ENCODE data around the gene STIM1. TPM values are rescaled to one million over a fixed set of nuclear protein-coding genes. Genes with fewer than 3 reads are reported as not detected.
A peak's percentile ranks its signal among the peaks of the same experiment; 100 is the strongest.

Gene STIM1
- total RNA-seq, 2 donors from 2014 or later: 64.7 to 65.4 TPM

- no peak for ATAC-seq
- intact Hi-C loops (cut with DNase I, micrococcal nuclease): no loop called here
Observed at GRCh38 chr11:3901249-3902025, 46.0 kb downstream of the STIM1 start.

DNA sequence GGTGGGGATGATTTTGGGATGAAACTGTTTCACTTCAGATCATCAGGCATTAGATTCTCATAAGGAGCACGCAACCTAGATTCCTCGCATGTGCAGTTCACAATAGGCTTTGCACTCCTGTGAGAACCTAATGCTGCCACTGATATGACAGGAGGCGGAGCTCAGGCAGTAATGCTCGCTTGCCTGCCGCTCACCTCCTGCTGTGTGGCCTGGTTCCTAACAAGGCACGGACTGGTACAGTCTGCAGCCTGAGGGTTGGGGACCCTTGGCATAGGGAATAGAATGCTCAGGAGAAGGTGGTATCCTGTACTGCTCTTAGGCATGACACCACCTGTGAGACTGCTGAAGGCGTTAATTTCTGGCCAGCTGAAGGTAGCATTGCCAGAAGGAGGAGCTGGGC lies 47.0 kb downstream of the STIM1 start:
- ATAC-seq (no peak), DNase-seq (no peak)
- intact Hi-C loops (cut with DNase I, micrococcal nuclease): no loop called here

More at GRCh38 chr11:3901249-3902025, 46.0 kb downstream of the STIM1 start:
- DNase-seq: no peak

- ATAC-seq (peak; percentile 58), DNase-seq (no peak)
Observed at GRCh38 chr11:3903207-3903896, 47.9 kb downstream of the STIM1 start.

DNA sequence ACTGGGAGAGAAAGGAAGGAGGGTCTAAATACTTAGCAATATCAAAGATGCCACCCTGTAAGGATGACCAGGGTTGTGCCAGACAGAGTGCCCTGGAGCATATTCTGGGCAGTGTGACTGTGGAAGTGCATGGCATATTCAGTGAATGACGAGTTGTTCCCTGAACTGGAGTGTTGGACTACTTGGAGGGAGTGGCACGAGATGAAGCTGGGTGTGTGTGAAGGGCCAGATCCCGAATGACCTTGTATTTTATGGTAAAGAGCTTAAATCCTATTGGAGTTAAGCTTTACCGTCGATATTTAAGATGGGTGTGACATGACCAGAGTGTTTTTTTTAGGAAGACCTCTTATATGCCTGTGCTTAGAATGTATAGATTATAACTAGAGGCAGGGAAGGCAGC lies 48.8 kb downstream of the STIM1 start:
- DNase-seq: peak; percentile 37 to 53
- intact Hi-C loops (cut with DNase I, micrococcal nuclease): no loop called here
- ATAC-seq: peak; percentile 91

More at GRCh38 chr11:3903207-3903896, 47.9 kb downstream of the STIM1 start:
- intact Hi-C loops (cut with DNase I, micrococcal nuclease): no loop called here

DNA sequence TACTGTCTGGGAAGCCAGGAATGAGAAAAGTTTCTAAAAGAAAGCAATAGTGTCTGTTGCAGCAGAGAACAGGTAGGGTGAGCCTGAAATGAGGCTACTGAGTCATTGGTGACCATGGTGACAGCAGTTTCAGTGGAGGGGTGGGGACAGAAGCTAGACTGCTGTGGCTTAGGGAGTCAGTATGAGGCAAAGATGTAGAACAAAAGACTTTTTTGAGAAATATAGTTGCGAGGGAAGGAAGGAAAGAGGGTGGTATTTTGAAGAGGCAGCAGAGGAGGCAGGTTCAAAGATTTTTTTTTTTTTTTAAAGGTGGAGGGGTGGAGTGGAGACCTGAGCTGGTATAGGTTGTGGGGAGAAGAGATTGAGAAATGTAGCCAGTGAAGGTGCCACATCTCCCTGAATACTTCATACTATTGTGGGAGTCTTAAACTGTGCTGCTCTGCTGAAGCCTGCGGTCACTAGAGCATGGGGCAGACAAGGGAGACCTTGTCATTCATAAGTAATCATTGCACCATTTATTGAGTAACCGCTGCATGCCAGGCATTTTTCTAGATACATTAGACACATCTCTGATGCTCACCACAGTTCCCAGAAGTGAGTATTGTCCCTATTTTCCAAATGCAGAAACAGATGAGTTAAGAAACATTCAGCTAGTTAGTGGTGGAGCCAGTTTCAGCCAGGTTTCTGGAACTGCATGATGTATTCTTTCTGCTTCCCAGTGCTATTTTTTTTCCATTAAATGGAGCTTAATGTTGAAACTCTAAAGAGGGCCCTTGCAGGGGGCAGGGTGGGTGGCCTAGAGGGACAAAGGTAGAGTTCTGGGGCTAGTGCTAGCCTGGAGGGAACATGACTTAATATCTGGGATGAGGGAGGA lies 49.9 kb downstream of the STIM1 start:
- ATAC-seq (peak; percentile 77), DNase-seq (no peak)
- intact Hi-C loops (cut with DNase I, micrococcal nuclease): no loop called here

GRCh38 chr11:3906166-3906565 lies 50.7 kb downstream of the STIM1 start:
- intact Hi-C loops (cut with DNase I, micrococcal nuclease): no loop called here
- no peak for DNase-seq
- no peak for ATAC-seq

GRCh38 chr11:3907590-3907989 lies 52.1 kb downstream of the STIM1 start:
- intact Hi-C loops (cut with DNase I, micrococcal nuclease): no loop called here

GRCh38 chr11:3909901-3910300 lies 54.4 kb downstream of the STIM1 start:
- DNase-seq: no peak
- no peak for ATAC-seq
- intact Hi-C loops (cut with DNase I, micrococcal nuclease): no loop called here

More at GRCh38 chr11:3907590-3907989, 52.1 kb downstream of the STIM1 start:
- DNase-seq (no peak), ATAC-seq (no peak)

GRCh38 chr11:3911908-3912505 lies 56.5 kb downstream of the STIM1 start:
- DNase-seq: no peak
- intact Hi-C loops (cut with DNase I, micrococcal nuclease): no loop called here
- ATAC-seq: no peak

DNA sequence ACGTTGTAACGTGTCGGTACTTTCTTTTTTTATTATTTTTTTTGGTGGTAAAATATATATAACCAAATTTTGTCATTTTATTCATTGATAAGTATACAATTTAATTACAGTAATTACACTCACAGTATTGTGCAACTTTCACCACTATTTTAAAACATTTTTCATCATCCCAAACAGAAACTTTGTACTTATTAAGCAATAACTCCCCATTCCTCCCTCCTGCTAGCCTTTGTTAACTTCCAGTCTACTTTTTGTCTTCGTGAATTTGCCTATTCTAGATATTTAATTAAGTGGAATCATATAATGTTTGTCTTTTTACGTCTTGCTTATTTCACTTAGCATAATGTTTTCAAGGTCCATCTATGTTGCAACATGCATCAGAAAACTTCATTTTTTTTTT lies 58.5 kb downstream of the STIM1 start:
- intact Hi-C loops (cut with DNase I, micrococcal nuclease): no loop called here
- ATAC-seq (no peak), DNase-seq (no peak)

DNA sequence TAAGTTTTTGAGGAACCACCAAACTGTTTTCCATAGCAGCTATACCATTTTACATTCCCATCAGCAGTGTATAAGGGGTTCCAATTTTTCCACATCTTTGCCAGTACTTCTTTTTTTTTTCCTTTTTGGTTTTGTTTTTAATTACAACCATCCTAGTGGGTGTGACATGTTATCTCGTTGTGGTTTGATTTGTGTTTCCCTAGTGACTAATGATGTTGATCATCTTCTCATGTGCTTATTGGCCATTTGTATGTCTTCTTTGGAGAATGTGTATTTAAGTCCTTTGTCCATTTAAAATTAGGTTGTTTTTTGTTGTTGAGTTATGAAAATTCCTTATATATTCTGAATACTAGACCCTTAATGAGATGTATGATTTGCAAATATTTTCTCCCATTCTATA lies 59.3 kb downstream of the STIM1 start:
- ATAC-seq: no peak

GRCh38 chr11:3916962-3917361 lies 61.5 kb downstream of the STIM1 start:
- peak; percentile 75 for ATAC-seq
- intact Hi-C loops (cut with DNase I, micrococcal nuclease): no loop called here
- peak; percentile 35 to 39 for DNase-seq

More for the DNA sequence above, 59.3 kb downstream of the STIM1 start:
- no peak for DNase-seq
- intact Hi-C loops (cut with DNase I, micrococcal nuclease): no loop called here

DNA sequence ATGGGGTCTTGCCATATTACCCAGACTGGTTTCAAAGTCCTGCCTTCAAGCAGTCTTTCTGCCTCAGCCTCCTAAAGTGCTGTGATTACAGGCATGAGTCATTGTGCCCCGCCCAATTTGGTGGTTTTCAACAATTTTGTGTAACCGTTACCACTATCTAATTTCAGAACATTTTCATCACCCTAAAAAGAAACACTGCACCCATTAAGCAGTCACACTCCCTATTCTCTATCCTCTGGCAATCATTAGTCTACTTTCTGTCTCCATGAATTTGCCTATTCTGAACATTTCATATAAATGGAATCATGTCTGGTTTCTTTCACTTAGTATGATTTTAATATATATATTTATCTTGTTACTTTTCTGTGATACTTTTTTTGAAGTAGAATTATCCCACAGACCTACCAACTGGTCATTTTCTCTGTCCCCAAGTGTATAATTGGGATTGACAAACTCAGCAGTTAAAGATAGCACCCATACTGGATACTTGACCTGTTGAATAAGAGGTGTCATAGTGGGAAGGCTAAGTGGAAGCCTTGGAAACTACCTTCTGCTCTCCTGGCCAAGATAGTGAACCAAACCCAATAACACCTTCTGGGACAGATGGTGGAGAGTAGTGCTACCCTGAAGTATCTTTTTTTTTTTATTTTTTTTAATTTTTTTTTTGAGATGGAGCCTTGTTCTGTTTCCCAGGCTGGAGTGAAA lies 64.8 kb downstream of the STIM1 start:
- ATAC-seq (no peak), DNase-seq (peak in 1 of 2 donors; percentile 33)
- intact Hi-C loops (cut with DNase I, micrococcal nuclease): no loop called here

GRCh38 chr11:3922056-3922455 lies 66.6 kb downstream of the STIM1 start:
- no peak for DNase-seq
- intact Hi-C loops (cut with DNase I, micrococcal nuclease): no loop called here

GRCh38 chr11:3925513-3925912 lies 70.0 kb downstream of the STIM1 start:
- DNase-seq (no peak), ATAC-seq (no peak)
- intact Hi-C loops (cut with DNase I, micrococcal nuclease): no loop called here

More at GRCh38 chr11:3922056-3922455, 66.6 kb downstream of the STIM1 start:
- ATAC-seq: no peak

- no peak for ATAC-seq
- intact Hi-C loops (cut with DNase I, micrococcal nuclease): no loop called here
- no peak for DNase-seq
Observed at GRCh38 chr11:3926458-3927095, 71.1 kb downstream of the STIM1 start.

GRCh38 chr11:3927129-3927796 lies 71.8 kb downstream of the STIM1 start:
- no peak for ATAC-seq
- no peak for DNase-seq
- intact Hi-C loops (cut with DNase I, micrococcal nuclease): no loop called here

Measured in left colon (tissue), 2 donors.